Germinal center (tissue), 1 donor: Measurements from ENCODE around the gene ZBTB7C.

Source experiments
- DNase-seq: peaks from one replicate; pipeline ENCODE4 v3.0.0; 2012; ENCODE audit warnings: mixed read lengths, low spot score

ZBTB7C gene

GRCh38 chr18:48116873-48117630 lies 292.1 kb downstream of the ZBTB7C start:
- DNase-seq, result no peak

- no peak for DNase-seq
These were observed 293.2 kb downstream of the ZBTB7C start for GRCh38 chr18:48116017-48116416.

- DNase-seq, result no peak
These were observed 295.5 kb downstream of the ZBTB7C start for GRCh38 chr18:48113691-48114090.

- DNase-seq, result no peak
These were observed 297.6 kb downstream of the ZBTB7C start for GRCh38 chr18:48111587-48111986.

- no peak for DNase-seq
These were observed 298.4 kb downstream of the ZBTB7C start for GRCh38 chr18:48110797-48111196.

GRCh38 chr18:48109961-48110493 lies 299.2 kb downstream of the ZBTB7C start:
- no peak for DNase-seq

- no peak for DNase-seq
These were observed 301.0 kb downstream of the ZBTB7C start for GRCh38 chr18:48108136-48108535.

- DNase-seq, result no peak
These were observed 302.0 kb downstream of the ZBTB7C start for GRCh38 chr18:48106976-48107781.

GRCh38 chr18:48106498-48106897 lies 302.7 kb downstream of the ZBTB7C start:
- DNase-seq, result no peak

GRCh38 chr18:48105317-48105716 lies 303.9 kb downstream of the ZBTB7C start:
- no peak for DNase-seq

- DNase-seq, result no peak
These were observed 304.5 kb downstream of the ZBTB7C start for GRCh38 chr18:48104705-48105104.

GRCh38 chr18:48100651-48101165 lies 308.5 kb downstream of the ZBTB7C start:
- DNase-seq, result no peak

- no peak for DNase-seq
These were observed 309.0 kb downstream of the ZBTB7C start for GRCh38 chr18:48100165-48100575.

- no peak for DNase-seq
These were observed 309.6 kb downstream of the ZBTB7C start for GRCh38 chr18:48099481-48100164.

GRCh38 chr18:48098538-48098937 lies 310.6 kb downstream of the ZBTB7C start:
- peak; percentile 13 for DNase-seq

- no peak for DNase-seq
These were observed 311.2 kb downstream of the ZBTB7C start for GRCh38 chr18:48098007-48098406.

- no peak for DNase-seq
These were observed 313.5 kb downstream of the ZBTB7C start for GRCh38 chr18:48095726-48096125.

- DNase-seq, result no peak
These were observed 316.1 kb downstream of the ZBTB7C start for GRCh38 chr18:48093104-48093503.

GRCh38 chr18:48091869-48092497 lies 317.2 kb downstream of the ZBTB7C start:
- no peak for DNase-seq

- DNase-seq, result no peak
These were observed 318.5 kb downstream of the ZBTB7C start for GRCh38 chr18:48090702-48091101.

- DNase-seq, result no peak
These were observed 319.2 kb downstream of the ZBTB7C start for GRCh38 chr18:48090021-48090420.
